DMS153 treated with DMSO at 0.1 percent for 48 hours (cell line): ENCODE results near the gene FAM184B.
A peak's percentile ranks its signal among the peaks of the same experiment; 100 is the strongest.

Source experiments
- DNase-seq: peaks from one replicate; lab custom pipeline; 2025; ENCODE audit not compliant: unreplicated experiment; lab: John Stamatoyannopoulos, UW

Gene FAM184B

DNA sequence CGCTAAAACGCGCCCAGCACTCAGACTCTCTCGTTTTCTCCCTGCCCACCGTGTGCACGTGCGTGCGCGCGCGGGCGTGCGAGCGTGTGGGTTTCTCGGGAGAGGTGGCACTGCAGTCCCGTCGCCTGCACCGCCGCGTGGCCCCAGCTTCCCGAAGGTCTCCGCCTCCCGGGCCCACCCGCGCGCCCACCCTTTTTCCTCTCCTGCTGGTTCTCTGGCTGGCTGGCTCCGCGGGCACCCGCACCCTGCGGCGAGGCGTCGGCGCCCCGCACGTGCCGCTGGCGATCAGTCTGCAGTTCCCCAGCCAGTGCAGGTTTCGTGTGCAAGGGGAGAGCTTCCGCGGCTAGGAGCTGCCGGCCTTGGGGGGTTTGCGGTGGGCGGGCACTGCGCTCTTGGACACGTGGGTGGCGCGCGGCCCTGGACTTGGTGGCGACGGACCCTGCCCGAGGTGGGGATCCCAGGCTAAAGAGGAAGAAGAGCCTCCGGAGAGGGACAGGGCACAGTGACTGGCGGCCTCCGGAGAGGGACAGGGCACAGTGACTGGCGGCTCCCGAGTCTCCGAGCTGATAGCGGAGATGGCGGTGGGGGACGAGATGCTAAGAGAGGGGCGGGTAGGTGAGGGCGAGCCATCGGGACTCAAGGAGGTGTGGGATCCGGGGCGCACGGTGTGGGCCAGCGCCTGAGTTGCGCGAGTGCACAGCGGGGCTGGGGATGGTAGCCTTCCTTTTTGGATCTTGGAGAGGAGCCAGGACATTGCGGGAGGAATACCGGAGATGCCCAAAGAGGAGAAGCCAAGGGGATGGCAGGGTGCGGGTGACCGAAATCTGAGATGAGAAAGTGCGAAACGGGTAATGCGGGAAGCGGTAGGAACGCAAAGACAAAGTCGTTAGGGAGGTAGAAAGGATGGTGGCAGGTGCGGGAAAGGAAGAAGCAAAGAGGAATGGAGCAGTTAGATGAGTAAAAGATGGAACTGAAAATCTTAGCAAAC is at the start of gene FAM184B:
Gene FAM184B (minus strand): TSS at position 322 of the 988 bp plus-strand sequence. CDS start 322 bp downstream, outside the sequence.
- DNase-seq: no peak

DNA sequence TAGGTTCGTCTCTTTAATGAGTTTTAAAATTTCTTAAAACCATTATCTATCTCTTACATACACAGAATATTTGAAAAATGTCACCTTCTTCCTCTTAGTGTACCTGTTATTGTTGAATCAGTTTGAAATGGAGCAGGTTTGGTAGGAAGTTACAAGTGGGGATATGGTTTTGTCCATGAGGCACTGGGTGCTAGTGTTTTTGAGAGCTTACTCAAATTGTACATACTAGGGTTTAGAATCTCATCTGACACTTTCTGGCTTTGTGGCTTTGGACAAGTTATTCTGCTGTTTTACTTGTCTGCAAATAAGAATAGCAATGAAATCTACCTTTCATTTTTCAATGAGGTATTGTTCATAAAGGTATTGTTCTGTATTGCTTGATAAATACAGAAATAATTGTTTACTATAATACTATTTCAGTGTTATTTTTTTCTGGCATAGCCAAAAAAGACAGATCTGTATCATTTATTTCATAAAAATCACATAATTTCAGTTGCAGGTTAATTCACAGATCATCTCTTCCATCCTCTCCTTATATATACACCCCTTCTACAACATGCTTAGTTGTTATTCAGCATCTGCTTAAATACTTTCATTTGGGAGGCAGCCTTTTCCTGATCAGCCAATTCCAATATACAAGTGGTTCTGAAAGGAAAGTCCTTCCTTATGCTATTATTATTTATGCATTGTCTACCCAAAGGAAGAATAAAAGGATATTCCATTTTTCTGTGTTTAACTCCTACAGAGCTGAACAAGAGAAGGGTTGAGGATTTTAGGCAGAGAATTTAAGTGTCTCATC is 42.6 kb upstream of the FAM184B start:
- no peak for DNase-seq

DNA sequence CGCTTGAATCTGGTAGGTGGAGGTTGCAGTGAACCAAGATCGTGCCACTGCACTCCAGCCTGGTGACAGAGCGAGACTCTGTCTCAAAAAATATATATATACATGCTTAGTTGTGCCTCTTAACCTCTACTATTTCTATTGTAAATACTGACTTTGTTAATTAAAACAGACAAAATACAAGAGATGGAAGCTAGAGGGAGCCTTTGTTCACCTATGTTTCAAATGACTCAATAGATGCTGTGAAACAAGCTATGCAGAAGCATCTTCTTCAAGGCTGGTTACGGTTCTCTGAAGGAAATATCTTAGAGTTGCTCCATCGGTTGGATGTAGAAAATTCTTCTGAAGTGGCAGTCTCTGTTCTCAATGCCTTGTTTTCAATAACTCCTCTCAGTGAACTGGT is 35.6 kb upstream of the FAM184B start:
- DNase-seq: peak; percentile 2

DNA sequence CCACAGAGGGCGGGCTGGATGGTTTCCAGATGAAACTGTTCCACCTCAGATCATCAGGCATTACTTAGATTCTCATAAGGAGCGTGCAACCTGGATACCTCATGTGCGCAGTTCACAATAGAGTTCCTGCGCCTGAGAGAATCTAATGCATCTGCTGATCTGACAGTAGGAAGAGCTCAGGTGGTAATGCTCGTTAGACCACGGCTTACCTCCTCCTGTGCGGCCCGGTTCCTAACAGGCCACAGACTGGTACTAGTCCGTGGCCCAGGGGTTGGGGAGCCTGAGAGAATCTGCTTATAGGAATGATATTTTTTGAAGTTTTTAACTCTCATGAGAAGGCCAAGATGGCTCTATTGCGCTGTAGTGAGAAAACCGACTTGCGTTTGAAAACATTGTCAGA is 34.7 kb upstream of the FAM184B start:
- DNase-seq: no peak

DNA sequence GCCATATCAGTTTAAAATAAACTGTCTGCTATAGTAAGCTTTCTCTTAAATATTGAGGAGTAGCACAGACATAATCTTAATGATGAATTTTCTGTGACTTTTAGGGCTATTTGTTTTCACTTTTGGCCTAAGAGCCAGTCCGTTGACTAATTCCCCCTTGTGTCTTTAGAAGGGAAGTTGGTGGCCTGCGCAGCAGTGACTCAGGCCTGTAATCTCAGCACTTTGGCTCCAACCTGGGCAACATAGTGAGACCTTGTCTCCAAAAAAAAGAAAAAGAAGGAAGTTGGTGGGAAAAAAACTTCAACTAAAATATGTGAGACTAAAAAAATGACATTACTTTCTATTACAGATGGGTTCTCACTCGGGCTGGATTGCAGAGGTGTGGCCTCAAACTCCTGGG is 32.7 kb upstream of the FAM184B start:
- no peak for DNase-seq

DNA sequence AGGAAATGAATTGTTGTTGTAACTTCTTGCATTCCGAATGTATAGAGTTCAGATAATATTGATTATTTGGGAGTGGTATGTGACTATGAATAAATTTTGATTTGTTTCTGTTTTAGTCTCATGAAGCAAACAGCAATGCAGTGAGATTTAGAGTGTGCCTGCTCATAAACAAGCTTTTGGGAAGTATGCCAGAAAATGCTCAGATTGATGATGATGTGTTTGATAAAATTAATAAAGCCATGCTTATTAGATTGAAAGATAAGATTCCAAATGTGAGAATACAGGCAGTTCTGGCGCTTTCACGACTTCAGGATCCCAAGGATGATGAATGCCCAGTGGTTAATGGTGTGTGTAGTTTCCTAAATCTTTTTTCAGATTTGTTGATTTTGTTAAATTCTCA is 31.4 kb upstream of the FAM184B start:
- no peak for DNase-seq

DNA sequence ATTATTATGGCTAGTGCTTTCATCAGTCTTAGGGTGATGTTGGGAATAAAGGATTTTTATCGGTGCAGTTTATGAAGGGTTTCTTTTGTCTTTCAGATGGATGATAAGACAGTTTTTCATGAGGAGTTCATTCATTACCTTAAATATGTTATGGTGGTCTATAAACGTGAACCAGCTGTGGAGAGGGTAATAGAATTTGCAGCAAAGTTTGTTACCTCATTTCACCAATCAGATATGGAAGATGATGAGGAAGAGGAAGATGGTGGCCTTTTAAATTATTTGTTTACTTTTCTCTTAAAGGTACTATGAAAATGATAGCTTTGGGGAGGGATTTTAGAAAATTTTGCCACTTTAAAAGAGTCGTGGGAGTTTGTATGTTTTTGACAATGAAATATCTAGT is 30.7 kb upstream of the FAM184B start:
- DNase-seq: no peak

DNA sequence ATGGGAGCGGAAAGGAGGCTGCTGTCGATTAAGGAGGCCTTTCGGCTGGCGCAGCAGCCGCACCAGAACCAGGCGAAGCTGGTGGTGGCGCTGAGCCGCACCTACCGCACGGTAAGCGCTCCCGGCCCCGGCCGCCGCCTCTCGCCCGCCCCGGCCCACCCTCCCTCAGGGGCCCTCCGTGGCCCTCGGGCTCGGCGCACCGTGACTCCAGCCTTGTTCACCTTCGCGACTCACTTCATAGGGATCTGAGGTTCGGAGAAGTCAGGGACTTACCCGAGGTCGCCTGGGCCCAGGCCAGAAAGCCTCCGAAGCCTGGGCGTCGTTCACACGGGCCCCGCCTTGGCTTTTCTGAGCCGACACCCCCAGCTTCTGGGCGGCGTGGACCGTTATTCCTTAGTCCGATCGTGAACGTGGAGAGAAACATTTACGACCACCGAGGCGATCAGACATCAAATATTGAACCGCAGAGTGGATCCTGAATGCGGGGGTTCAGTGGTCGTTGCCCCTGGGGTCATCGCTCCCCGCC is 29.7 kb upstream of the FAM184B start:
- DNase-seq: no peak

DNA sequence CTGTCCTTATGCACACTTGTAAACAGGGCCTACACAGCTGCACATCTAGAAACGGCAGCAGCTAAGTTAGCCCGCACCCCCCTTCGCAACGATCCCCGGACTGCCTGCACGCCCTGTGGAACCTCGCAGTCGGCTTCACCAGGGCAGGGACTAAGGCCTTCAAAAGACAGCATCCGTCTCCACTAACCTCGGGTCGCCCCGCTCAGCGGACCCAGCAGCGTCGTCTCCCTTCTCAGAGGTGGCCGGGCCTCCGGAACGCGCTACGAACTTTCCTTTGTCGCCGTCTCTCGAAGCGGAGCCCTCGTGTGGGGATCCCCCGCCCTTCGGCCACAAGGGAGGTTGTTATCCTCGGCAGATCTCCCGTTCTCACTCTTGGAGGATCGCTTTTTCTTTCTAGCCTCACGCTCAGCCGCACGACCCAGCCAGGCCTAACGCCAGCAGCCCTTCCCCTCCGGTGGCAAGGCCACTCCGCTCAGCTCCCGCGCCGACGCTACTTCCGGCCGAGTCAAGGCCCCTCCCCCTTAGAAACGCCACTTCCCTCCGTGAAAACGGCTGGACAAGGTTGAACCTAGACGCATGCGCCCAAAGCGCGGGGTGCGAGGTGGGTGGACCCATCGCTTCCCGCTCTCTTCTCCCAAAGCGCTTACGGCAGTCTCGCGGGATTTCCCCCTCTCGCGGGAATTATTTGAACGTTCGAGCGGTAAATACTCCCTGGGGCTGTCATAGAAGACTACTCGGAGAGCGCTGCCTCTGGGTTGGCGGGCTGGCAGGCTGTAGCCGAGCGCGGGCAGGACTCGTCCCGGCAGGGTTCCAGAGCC is 29.0 kb upstream of the FAM184B start, which contains the start of the genes DCAF16 and NCAPG:
Gene DCAF16 (minus strand): TSS at position 498 of the 818 bp plus-strand sequence. CDS start 6,616 bp downstream, outside the sequence.
Gene NCAPG (plus strand): TSS at position 720 of the 818 bp plus-strand sequence. CDS start 99 bp downstream, outside the sequence.
- DNase-seq: peak; percentile 57

DNA sequence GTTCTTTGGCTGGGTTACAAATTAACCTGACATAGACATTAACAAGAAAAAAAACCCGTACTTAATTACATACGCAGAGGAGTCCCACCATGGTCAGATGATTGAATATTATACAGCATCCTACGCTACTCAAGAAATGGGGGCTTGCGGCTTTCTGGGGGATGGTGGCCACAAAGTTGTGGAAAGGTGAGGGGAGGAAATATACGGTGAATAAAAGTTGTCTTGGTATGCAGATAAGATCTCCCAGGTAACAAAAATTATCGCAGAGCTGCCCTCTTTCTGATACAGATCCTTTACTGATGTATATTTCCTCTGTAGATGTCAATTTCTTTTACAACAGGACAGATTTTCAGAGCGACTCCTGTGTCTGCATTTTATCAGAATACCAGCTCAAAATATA is 28.2 kb upstream of the FAM184B start:
- DNase-seq: no peak

DNA sequence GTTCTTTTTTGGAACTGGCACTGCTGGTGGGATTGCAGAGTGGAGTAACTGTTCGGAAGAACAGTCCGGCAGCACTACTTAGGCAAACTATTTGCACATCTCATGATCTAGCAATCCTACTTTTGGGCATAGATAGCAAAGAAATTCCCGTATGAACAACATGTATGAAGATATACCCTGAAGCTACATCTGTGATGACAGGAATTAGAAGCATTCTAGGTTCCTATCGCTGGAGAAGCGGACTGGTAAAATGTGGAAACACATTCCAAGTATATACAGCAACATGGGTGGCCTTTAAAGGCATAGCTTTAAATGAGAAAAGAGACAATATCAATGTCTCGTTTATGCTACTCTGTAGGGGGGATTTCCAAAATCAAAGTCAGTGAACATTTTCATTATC is 26.0 kb upstream of the FAM184B start:
- DNase-seq: no peak

DNA sequence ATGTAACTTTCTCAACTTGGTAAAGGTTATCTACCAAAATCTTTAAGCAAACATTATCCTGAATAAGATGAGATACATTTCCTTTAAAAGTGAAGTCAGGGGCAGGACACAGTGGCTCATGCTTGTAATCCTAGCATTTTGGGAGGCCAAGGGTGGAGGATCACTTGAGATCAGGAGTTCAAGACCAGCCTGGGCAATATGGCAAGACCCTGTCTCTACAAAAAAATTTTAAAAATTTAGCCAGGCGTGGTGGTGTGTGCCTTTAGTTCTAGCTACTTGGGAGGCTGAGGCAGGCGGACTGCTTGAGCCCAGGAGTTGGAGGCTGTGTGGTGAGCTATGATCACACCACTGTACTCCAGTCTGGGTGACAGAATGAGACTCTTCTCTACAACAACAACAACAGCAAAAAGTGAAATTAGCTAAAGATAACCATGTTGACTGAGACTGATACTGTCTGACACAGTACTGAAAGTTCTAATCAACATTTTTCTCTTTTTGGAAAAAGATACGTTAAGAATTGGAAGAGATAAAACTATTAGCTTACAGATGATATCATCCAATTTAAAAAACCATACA is 24.2 kb upstream of the FAM184B start:
- DNase-seq: no peak

DNA sequence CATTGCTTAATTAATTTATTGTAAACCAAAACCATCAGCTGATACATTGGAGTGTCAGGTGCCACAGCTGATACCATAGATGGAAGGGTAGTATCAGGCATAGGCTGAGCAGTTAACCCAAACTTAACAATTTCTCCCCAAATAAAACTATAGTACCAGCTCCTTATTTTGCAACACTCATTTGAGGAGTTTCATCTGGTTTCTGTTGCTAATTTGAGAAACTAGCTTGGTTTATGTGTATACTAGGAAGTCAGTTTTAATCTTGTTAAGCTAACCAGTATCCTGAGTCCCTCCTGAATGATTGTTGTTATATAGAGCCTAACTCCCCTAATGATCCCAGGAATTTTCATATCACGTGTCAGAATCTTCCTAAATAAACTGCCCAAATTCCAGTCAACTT is 16.4 kb upstream of the FAM184B start:
- DNase-seq: no peak

DNA sequence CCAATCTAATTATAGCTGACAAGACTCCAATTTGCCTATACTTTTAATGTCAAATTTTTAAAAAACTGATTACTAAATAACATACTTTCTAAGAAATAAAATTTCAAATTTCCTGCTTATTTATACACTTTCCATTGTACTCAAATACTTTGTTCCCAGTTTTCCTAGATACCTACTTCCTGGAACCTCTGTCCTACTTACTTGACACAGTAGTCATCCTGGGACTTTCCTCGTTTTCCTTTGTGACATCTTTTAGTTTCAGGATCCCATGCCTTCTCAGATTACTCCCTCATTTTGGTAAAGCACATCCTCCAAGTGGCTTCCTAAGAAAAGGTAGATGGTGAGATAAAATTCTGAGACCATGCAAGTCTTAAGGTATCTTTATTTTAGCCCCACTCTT is 13.3 kb upstream of the FAM184B start:
- no peak for DNase-seq

DNA sequence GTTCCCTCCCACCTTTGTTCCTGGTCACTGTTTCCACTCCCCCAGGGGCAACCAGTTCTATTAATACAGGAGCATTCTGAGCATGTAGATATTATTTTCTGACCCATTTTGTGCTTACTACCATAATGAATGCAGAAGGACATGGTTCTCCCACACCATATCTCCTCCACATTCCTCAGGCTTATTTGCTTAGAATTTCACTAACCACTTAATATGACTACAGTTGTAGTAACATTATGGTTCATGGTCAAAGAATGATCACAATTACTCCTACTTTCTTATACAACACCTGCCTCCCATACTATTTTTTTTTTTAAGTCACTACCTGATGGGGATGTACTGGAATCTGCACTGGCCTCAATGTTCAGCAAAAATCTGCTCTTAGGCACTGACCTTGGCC is 7.5 kb upstream of the FAM184B start:
- no peak for DNase-seq

DNA sequence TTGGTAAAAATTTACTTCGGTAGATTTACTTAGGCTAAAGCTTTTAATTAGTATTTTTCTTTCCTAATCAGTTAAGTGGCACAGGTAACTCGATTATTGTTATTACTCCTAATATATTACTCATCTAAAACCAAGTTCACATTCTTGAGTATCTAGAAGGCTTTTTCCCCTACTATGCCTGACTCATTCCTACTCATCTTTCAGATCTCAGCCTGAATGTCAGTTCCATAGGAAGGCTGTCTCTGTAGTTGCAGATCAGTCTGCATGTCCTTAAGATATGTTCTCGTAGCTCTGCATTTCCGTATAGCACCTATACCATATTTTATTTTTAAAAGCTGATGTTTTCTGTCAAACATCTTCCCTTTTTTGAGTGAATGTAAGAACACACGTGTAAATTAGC is 5.9 kb upstream of the FAM184B start:
- DNase-seq: no peak

DNA sequence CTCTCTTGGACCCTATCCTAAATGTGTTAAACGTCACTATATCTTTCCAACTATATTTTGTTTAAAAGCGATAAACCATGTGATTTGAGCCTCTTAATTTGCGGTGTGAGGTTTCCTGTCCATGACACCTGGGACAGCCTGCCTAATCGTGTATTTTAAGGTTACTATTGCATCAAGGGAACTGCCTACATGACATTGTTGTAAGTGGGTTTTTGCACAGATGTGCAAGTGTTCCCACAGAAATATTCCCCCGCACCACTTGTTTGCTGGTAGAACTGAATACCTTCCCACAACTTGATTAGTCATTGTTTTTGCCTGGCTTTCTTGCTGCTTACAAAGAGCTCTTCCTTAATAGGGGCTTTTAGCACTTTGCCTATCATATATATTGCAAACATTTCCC is 5.1 kb upstream of the FAM184B start:
- DNase-seq: no peak

DNA sequence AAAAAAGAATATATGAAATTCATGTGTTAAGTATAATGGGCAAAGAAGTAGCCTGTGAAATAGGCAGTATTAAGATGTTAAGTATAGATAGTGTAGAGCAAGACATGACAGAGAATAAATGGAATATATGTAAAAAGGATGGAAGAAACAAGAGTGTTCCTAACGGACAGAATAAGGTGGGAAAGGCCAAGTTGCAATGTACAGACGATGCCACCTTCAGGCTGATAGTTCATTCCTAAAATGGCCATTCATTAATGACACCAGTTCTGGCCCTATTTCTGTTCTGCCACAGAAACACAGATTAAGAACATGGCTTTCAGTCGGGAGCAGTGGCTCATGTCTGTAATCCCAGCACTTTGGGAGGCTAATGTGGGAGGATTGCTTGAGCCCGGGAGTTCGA is 4.4 kb upstream of the FAM184B start:
- DNase-seq: no peak

DNA sequence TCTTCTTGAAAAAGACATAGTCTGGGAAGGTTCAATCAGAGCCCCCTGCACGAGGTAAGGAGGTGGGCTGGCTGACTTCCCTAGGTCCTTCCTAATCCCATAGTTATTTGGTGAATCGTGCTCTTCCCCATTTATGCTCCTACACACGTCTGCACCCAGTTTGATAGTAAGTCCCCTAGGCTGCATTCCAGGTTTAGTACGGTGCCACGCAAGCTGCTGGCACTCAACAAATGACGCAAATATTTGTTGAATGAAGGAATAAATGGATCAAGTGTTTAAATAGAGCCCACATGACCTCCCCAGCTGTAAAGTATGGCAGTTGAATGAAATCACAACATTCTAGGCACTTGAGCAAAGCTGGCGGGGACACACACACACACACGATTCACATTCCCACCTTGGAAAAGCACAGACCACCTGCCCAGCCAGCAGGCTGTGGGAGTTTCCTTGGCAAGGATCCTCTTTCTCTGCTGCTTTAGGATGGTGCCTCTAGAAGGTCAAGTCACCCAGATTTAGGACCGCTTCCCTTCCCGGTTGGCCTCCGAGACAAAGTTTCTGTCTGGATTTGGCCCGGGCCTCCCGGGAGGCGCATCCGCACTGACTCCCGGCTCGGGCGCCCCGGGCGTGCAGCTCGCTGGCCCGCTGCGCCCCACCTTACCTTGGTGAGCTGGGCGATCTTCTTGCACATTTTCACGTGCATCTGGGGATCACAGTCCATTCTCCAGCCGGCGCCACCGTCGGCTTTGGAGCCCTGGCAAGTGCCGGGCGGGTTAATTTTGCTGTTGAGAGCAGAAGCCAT is 721 bp downstream of the FAM184B start:
- no peak for DNase-seq
